GM23338 (cell line): ENCODE data around the gene HDAC11. TPM values are rescaled to one million over a fixed set of nuclear protein-coding genes. Genes with fewer than 3 reads are reported as not detected.

Source experiments
- ATAC-seq: fragments of 200-7000 bp; cut with Tn5 transposase; 3 replicates; pipeline ENCODE4 v1.9.1; 2020
- DNase-seq: peaks from one replicate; pipeline ENCODE4 v3.0.0-alpha.2; 2015; ENCODE audit warnings: low spot score
- H2AFZ ChIP-seq: fragments of 200-600 bp; sonication (generic); 2 replicates; pipeline ENCODE4 v1.8.0; 2016; ENCODE audit warnings: antibody characterized with exemption, mild to moderate bottlenecking, moderate library complexity
- H3F3A ChIP-seq: fragments of 200-600 bp; sonication (generic); replicated peaks from 2 replicates; pipeline ENCODE4 v1.8.0; 2017; ENCODE audit warnings: antibody characterized with exemption, mixed run types, low read depth
- H3K27ac ChIP-seq: fragments of 200-600 bp; sonication (generic); 2 replicates; pipeline ENCODE4 v1.6.1; 2016; ENCODE audit warnings: low read depth
- H3K27me3 ChIP-seq: fragments of 200-600 bp; sonication (generic); 2 replicates; pipeline ENCODE4 v1.8.0; 2016; ENCODE audit warnings: mild to moderate bottlenecking, mixed run types, moderate library complexity; ENCODE audit not compliant: insufficient read depth
- H3K36me3 ChIP-seq: fragments of 200-600 bp; sonication (generic); 2 replicates; pipeline ENCODE4 v1.8.0; 2016; ENCODE audit warnings: mild to moderate bottlenecking; ENCODE audit not compliant: insufficient read depth
- H3K4me1 ChIP-seq: fragments of 200-600 bp; sonication (generic); 2 replicates; pipeline ENCODE4 v1.8.0; 2016; ENCODE audit warnings: mild to moderate bottlenecking, moderate library complexity; ENCODE audit not compliant: insufficient read depth
- H3K4me2 ChIP-seq: fragments of 200-600 bp; sonication (generic); 2 replicates; pipeline ENCODE4 v1.7.1; 2017; ENCODE audit warnings: mixed run types
- H3K4me3 ChIP-seq: fragments of 200-600 bp; sonication (generic); 2 replicates; pipeline ENCODE4 v1.6.1; 2016; ENCODE audit warnings: mixed run types
- H3K79me2 ChIP-seq: fragments of 200-600 bp; sonication (generic); replicated peaks from 2 replicates; pipeline ENCODE4 v1.8.0; 2017; ENCODE audit warnings: mild to moderate bottlenecking; ENCODE audit not compliant: insufficient read depth
- H3K9me2 ChIP-seq: fragments of 200-600 bp; sonication (generic); 2 replicates; pipeline ENCODE4 v1.8.0; 2017; ENCODE audit not compliant: insufficient read depth
- H4K20me1 ChIP-seq: fragments of 200-600 bp; sonication (generic); replicated peaks from 2 replicates; pipeline ENCODE4 v1.8.0; 2017; ENCODE audit warnings: mild to moderate bottlenecking; ENCODE audit not compliant: insufficient read depth
- H3K27ac Mint-ChIP-seq: 2 replicates; pipeline ENCODE4 v1.8.0; 2020; ENCODE audit warnings: inconsistent platforms, mild to moderate bottlenecking, moderate library complexity, mixed read lengths
- H3K27me3 Mint-ChIP-seq: 3 replicates; pipeline ENCODE4 v1.8.0; 2022; ENCODE audit warnings: low read depth, mild to moderate bottlenecking, moderate library complexity, mixed read lengths, inconsistent platforms; ENCODE audit not compliant: insufficient read depth, poor library complexity
- H3K36me3 Mint-ChIP-seq: 3 replicates; pipeline ENCODE4 v1.8.0; 2021; ENCODE audit warnings: low read depth, mild to moderate bottlenecking, inconsistent platforms, moderate library complexity, mixed read lengths
- H3K4me1 Mint-ChIP-seq: 3 replicates; pipeline ENCODE4 v1.8.0; 2020; ENCODE audit warnings: mild to moderate bottlenecking, inconsistent platforms, mixed read lengths
- H3K4me3 Mint-ChIP-seq: 3 replicates; pipeline ENCODE4 v1.8.0; 2021; ENCODE audit warnings: moderate library complexity, mild to moderate bottlenecking, inconsistent platforms, mixed read lengths
- H3K9me3 Mint-ChIP-seq: 3 replicates; pipeline ENCODE4 v1.8.0; 2020; ENCODE audit warnings: moderate library complexity, mild to moderate bottlenecking, inconsistent platforms, mixed read lengths
- CREB1 ChIP-seq: fragments of 250-450 bp; sonication (Bioruptor Pico); IDR thresholded peaks from 2 replicates; pipeline ENCODE4 v1.5.0; 2020; ENCODE audit warnings: low read depth, mild to moderate bottlenecking, moderate library complexity
- CTCF ChIP-seq, 2 experiments: fragments of 200-600 bp in 1 of 2; sonication (generic) in 1 of 2; conservative IDR thresholded peaks; 2 replicates each; pipeline versions ENCODE4 v1.5.1 to v1.6.1; 2016 to 2017; ENCODE audit warnings: antibody characterized with exemption in 2 of 2, low read depth in 2 of 2, mild to moderate bottlenecking in 2 of 2, moderate library complexity in 1 of 2
- ETS1 ChIP-seq: IDR thresholded peaks from 2 replicates; pipeline ENCODE4 v1.6.1; 2016; ENCODE audit warnings: antibody characterized with exemption
- EZH2 ChIP-seq: fragments of 200-600 bp; sonication (generic); IDR thresholded peaks from one replicate; pipeline ENCODE4 v1.8.0; 2017; ENCODE audit warnings: antibody characterized with exemption, mild to moderate bottlenecking, low read depth; ENCODE audit not compliant: unreplicated experiment
- EZH2phosphoT487 ChIP-seq: fragments of 200-600 bp; sonication (generic); IDR thresholded peaks from one replicate; pipeline ENCODE4 v1.8.1; 2018; ENCODE audit warnings: antibody characterized with exemption; ENCODE audit not compliant: unreplicated experiment
- JUNB ChIP-seq: IDR thresholded peaks from one replicate; pipeline ENCODE4 v1.6.1; 2016; ENCODE audit warnings: antibody characterized with exemption; ENCODE audit not compliant: unreplicated experiment
- NANOG ChIP-seq: IDR thresholded peaks from 2 replicates; pipeline ENCODE4 v1.6.1; 2016; ENCODE audit warnings: antibody characterized with exemption, borderline replicate concordance
- POLR2AphosphoS5 ChIP-seq: IDR thresholded peaks from 2 replicates; pipeline ENCODE4 v1.6.1; 2016; ENCODE audit warnings: antibody characterized with exemption, low read depth
- REST ChIP-seq: IDR thresholded peaks from one replicate; pipeline ENCODE4 v1.6.1; 2018; ENCODE audit warnings: antibody characterized with exemption; ENCODE audit not compliant: unreplicated experiment
- STAT1 ChIP-seq: IDR thresholded peaks from one replicate; pipeline ENCODE4 v1.6.1; 2016; ENCODE audit warnings: antibody characterized with exemption; ENCODE audit not compliant: unreplicated experiment
- ZNF114 ChIP-seq: fragments of 250-450 bp; sonication (Bioruptor Pico); IDR thresholded peaks from 2 replicates; pipeline ENCODE4 v1.5.0; 2020; ENCODE audit warnings: mild to moderate bottlenecking, moderate library complexity
- ZNF331 ChIP-seq: fragments of 250-450 bp; sonication (Bioruptor Pico); IDR thresholded peaks from 2 replicates; pipeline ENCODE4 v1.5.0; 2020; ENCODE audit warnings: low read depth, mild to moderate bottlenecking, moderate library complexity
- polyA plus RNA-seq: library from polyadenylated mRNA; unstranded; fragments of >200 nt; fragmentation: Nextera tagmentation; extraction: Ambion mirVana; gene quantifications from 2 replicates; pipeline ENCODE4 v1.2.1, GENCODE V29; 2016
- total RNA-seq: library from RNA; depleted of rRNA; stranded (reverse); fragments of >200 nt; shearing (Covaris generic); gene quantifications from 2 replicates; pipeline ENCODE4 v1.2.3, GENCODE V29; 2014

The HDAC11 gene
- total and polyA plus RNA-seq, 2 experiments from 2014 or later: 5.4 to 15.8 TPM

GRCh38 chr3:13483286-13483685 lies 3.2 kb downstream of the HDAC11 start (continued):
- TF ChIP-seq JUNB (no peak), CTCF (conservative IDR thresholded peaks at IDR 0.05; ENCODE audit: low read depth in 2 of 2) (no peak), ZNF114 (CRISPR knock-in tag) (no peak), CREB1 (CRISPR knock-in tag) (no peak), STAT1 (no peak)

- Histone ChIP-seq H4K20me1 (no peaks in the 10 kb centered on the region), H3K79me2 (no peaks in the 10 kb centered on the region), H3K36me3 (no peaks in the 10 kb centered on the region), H3K4me3 (no peak overlapping the region), H3K4me1 (peaks cover 3% of the 10 kb centered on the region; the same call in 1 of the 2 replicates), H3K9me2 (no peaks in the 10 kb centered on the region), H3K27me3 (no peaks in the 10 kb centered on the region), H3F3A (peaks cover 14% of the 10 kb centered on the region), H3K27ac (no peak overlapping the region), H2AFZ (no peak overlapping the region), H3K4me2 (no peak overlapping the region)
- H3K36me3 Mint-ChIP-seq: peaks cover 6% of the 10 kb centered on the region; the same call in 1 of the 3 replicates
- peak overlapping the region; percentile 83; the same call in 1 of the 2 replicates for H3K27ac Mint-ChIP-seq
- DNase-seq (no peak), ATAC-seq (no peak)
- no peak overlapping the region for H3K4me3 Mint-ChIP-seq
- peaks cover 20% of the 10 kb centered on the region for H3K4me1 Mint-ChIP-seq
- H3K27me3 Mint-ChIP-seq: peaks cover 21% of the 10 kb centered on the region
- H3K9me3 Mint-ChIP-seq: no peaks in the 10 kb centered on the region
- TF ChIP-seq CTCF (conservative IDR thresholded peaks at IDR 0.05; ENCODE audit: low read depth in 2 of 2) (no peak), ZNF331 (no peak), STAT1 (no peak), JUNB (no peak), EZH2phosphoT487 (no peak), NANOG (no peak), EZH2 (no peak), POLR2AphosphoS5 (no peak), REST (no peak), ZNF114 (CRISPR knock-in tag) (no peak), CREB1 (CRISPR knock-in tag) (no peak), ETS1 (no peak)
Observed at GRCh38 chr3:13483988-13484695, 4.0 kb downstream of the HDAC11 start.
